ENCODE results near the gene RAPGEF6. TPM values are rescaled to one million over a fixed set of nuclear protein-coding genes. Genes with fewer than 3 reads are reported as not detected.
"Not testable (repeated sequence)": the region's sequence is repeated elsewhere in the genome, so short reads cannot be mapped to it uniquely, and the experiment has no call there.

RAPGEF6 gene
- polyA plus RNA-seq, 1 donor (not counting 4 experiments of a cell fraction or from before 2014, with no cell fraction given) = 8.7 TPM

GRCh38 chr5:131400585-131400984 is 234.4 kb downstream of the RAPGEF6 start:
- no peak overlapping the region for H3K4me2 ChIP-seq (ENCODE audit: control insufficient read depth, extremely low read depth, insufficient read depth, low read depth, low read length)
- no peak overlapping the region for H3K9ac ChIP-seq (ENCODE audit: control insufficient read depth, extremely low read depth, insufficient read depth, low read length)
- FAIRE-seq (no peak), DNase-seq (ENCODE audit: low read depth, low spot score) (no peak)
- H3K4me3 ChIP-seq (ENCODE audit: control insufficient read depth in 2 of 3, extremely low read depth in 1 of 3, insufficient read depth in 2 of 3, low read depth in 1 of 3, low read length in 3 of 3) = no peak overlapping the region
- H3K27me3 ChIP-seq (ENCODE audit: control insufficient read depth, extremely low read depth, insufficient read depth, low read length) = no peaks in the 10 kb centered on the region
- no peaks in the 10 kb centered on the region for H3K9me3 ChIP-seq (ENCODE audit: control insufficient read depth, low read depth, low read length)
- TF ChIP-seq CTCF (optimal IDR thresholded peaks at IDR 0.05 in 1 of 3, IDR thresholded peaks at IDR 0.05 in 1 of 3, conservative IDR thresholded peaks at IDR 0.05 in 1 of 3; ENCODE audit: extremely low read depth in 1 of 3, insufficient read depth in 2 of 3, low read length in 3 of 3) (no peak), EZH2 (IDR thresholded peaks at IDR 0.05; ENCODE audit: low read length) (no peak)
- H3K27ac ChIP-seq (ENCODE audit: control insufficient read depth, insufficient read depth, low read length) = no peak overlapping the region
- no peaks in the 10 kb centered on the region for H3K36me3 ChIP-seq (ENCODE audit: control insufficient read depth in 2 of 2, extremely low read depth in 1 of 2, insufficient read depth in 2 of 2, low read length in 2 of 2)
- no peaks in the 10 kb centered on the region for H3K4me1 ChIP-seq (ENCODE audit: control insufficient read depth, extremely low read depth, insufficient read depth, low read length)
- no peaks in the 10 kb centered on the region for H3K79me2 ChIP-seq (ENCODE audit: control insufficient read depth, insufficient read depth, low read length)
- H4K20me1 ChIP-seq (ENCODE audit: control insufficient read depth, extremely low read depth, insufficient read depth, low read length) = no peaks in the 10 kb centered on the region
- H2AFZ ChIP-seq (ENCODE audit: control insufficient read depth, low read length) = no peak overlapping the region
- H3K9me1 ChIP-seq (ENCODE audit: control insufficient read depth, extremely low read depth, insufficient read depth, low read length) = no peaks in the 10 kb centered on the region
- dilution Hi-C loops (cut with MboI; ENCODE audit: extremely low pct_ligation_motif_present, low sequenced_read_pairs) = no loop called here

GRCh38 chr5:131399007-131399406 is 236.0 kb downstream of the RAPGEF6 start:
- H4K20me1 ChIP-seq (ENCODE audit: control insufficient read depth, extremely low read depth, insufficient read depth, low read length); H3K9ac ChIP-seq (ENCODE audit: control insufficient read depth, extremely low read depth, insufficient read depth, low read length); H3K27me3 ChIP-seq (ENCODE audit: control insufficient read depth, extremely low read depth, insufficient read depth, low read length); H3K36me3 ChIP-seq (ENCODE audit: control insufficient read depth in 2 of 2, extremely low read depth in 1 of 2, insufficient read depth in 2 of 2, low read length in 2 of 2); DNase-seq (ENCODE audit: low read depth, low spot score); H3K4me1 ChIP-seq (ENCODE audit: control insufficient read depth, extremely low read depth, insufficient read depth, low read length); H3K4me3 ChIP-seq (ENCODE audit: control insufficient read depth in 2 of 3, extremely low read depth in 1 of 3, insufficient read depth in 2 of 3, low read depth in 1 of 3, low read length in 3 of 3); H3K9me3 ChIP-seq (ENCODE audit: control insufficient read depth, low read depth, low read length); dilution Hi-C loops (cut with MboI; ENCODE audit: extremely low pct_ligation_motif_present, low sequenced_read_pairs); FAIRE-seq; H3K9me1 ChIP-seq (ENCODE audit: control insufficient read depth, extremely low read depth, insufficient read depth, low read length); H3K27ac ChIP-seq (ENCODE audit: control insufficient read depth, insufficient read depth, low read length); H2AFZ ChIP-seq (ENCODE audit: control insufficient read depth, low read length); H3K4me2 ChIP-seq (ENCODE audit: control insufficient read depth, extremely low read depth, insufficient read depth, low read depth, low read length); H3K79me2 ChIP-seq (ENCODE audit: control insufficient read depth, insufficient read depth, low read length): not testable (repeated sequence)

- dilution Hi-C loops (cut with MboI; ENCODE audit: extremely low pct_ligation_motif_present, low sequenced_read_pairs) = no loop called here
- H3K79me2 ChIP-seq (ENCODE audit: control insufficient read depth, insufficient read depth, low read length) = no peaks in the 10 kb centered on the region
- no peaks in the 10 kb centered on the region for H3K9me3 ChIP-seq (ENCODE audit: control insufficient read depth, low read depth, low read length)
- FAIRE-seq (no peak), DNase-seq (ENCODE audit: low read depth, low spot score) (no peak)
- no peak for TF ChIP-seq EZH2 (IDR thresholded peaks at IDR 0.05; ENCODE audit: low read length)
- TF ChIP-seq CTCF (optimal IDR thresholded peaks at IDR 0.05 in 1 of 3, IDR thresholded peaks at IDR 0.05 in 1 of 3, conservative IDR thresholded peaks at IDR 0.05 in 1 of 3; ENCODE audit: extremely low read depth in 1 of 3, insufficient read depth in 2 of 3, low read length in 3 of 3) = no peak
- H3K4me1 ChIP-seq (ENCODE audit: control insufficient read depth, extremely low read depth, insufficient read depth, low read length) = no peaks in the 10 kb centered on the region
- H3K9me1 ChIP-seq (ENCODE audit: control insufficient read depth, extremely low read depth, insufficient read depth, low read length) = no peaks in the 10 kb centered on the region
- no peak overlapping the region for H3K4me2 ChIP-seq (ENCODE audit: control insufficient read depth, extremely low read depth, insufficient read depth, low read depth, low read length)
- H3K27me3 ChIP-seq (ENCODE audit: control insufficient read depth, extremely low read depth, insufficient read depth, low read length) = no peaks in the 10 kb centered on the region
- no peaks in the 10 kb centered on the region for H4K20me1 ChIP-seq (ENCODE audit: control insufficient read depth, extremely low read depth, insufficient read depth, low read length)
- H3K9ac ChIP-seq (ENCODE audit: control insufficient read depth, extremely low read depth, insufficient read depth, low read length) = no peak overlapping the region
- no peak overlapping the region for H3K27ac ChIP-seq (ENCODE audit: control insufficient read depth, insufficient read depth, low read length)
- H3K36me3 ChIP-seq (ENCODE audit: control insufficient read depth in 2 of 2, extremely low read depth in 1 of 2, insufficient read depth in 2 of 2, low read length in 2 of 2) = peaks cover 0 to 6% of the 10 kb centered on the region in 2 experiments
- no peak overlapping the region for H3K4me3 ChIP-seq (ENCODE audit: control insufficient read depth in 2 of 3, extremely low read depth in 1 of 3, insufficient read depth in 2 of 3, low read depth in 1 of 3, low read length in 3 of 3)
- no peak overlapping the region for H2AFZ ChIP-seq (ENCODE audit: control insufficient read depth, low read length)
Observed at GRCh38 chr5:131396630-131397273, 238.3 kb downstream of the RAPGEF6 start.

All from keratinocyte (primary cell).